ENCODE data around the gene PHACTR3. TPM values are rescaled to one million over a fixed set of nuclear protein-coding genes. Genes with fewer than 3 reads are reported as not detected.

The PHACTR3 gene
- total RNA-seq, 6 experiments from 2014 or later: 0.12 to 0.35 (median 0.23) TPM; not detected in 2

DNA sequence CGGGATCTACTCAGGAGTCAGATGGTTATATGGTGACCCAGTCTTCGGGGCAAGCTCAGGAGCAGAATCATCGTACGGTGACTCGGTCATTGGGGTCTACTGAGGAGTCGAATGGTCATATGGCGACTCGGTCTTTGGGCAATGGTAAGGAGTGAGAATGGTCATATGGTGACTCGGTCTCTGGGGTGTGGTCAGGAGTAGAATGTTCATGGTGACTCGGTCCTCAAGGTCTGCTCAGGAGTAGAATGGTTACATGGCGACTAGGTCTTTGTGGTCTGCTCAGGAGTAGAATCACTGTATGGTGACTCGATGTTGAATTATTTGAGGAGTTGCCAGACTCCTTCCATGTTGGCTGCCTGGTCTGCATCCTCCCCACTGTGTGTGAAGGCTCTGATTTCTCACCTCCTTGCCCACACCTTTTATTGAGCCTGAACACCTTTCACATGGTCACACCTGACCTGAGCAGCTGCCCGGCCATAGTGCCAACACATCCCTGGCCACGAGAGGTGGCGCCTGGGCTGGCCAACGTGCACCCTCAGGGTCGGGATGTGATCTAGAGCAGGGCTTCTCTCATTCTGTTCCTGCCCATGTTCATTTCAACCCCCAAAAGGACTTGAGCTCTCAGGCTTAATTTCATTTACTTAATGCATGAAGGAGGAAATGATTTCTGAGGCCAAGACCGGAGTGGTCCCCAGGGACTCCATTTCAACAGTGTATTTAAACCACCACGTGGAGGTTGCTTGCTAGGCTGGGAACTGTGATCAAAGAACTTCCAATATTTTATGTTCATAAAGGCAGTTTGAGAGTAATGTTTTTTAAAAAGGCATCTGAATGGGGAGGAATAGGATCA, 119.5 kb downstream of the PHACTR3 start:
- Histone ChIP-seq H3K27ac (no peak overlapping the region), H3K27me3 (no peaks in the 10 kb centered on the region), H3K36me3 (no peaks in the 10 kb centered on the region), H3K4me1 (no peaks in the 10 kb centered on the region), H3K4me3 (no peak overlapping the region), H3K9me3 (no peaks in the 10 kb centered on the region)
- TF ChIP-seq CTCF (IDR thresholded peaks at IDR 0.05): no peak
- ATAC-seq (no peak), DNase-seq (no peak)
- intact Hi-C loops (cut with DNase I): no loop called here
- WGBS (ENCODE audit: insufficient coverage, low coverage, low lambda C conversion rate, missing lambda C conversion rate): 63% methylated on average over 14 of the region's 19 CpGs

- H3K4me1 ChIP-seq: no peaks in the 10 kb centered on the region
- 32% methylated on average over 7 of the region's 10 CpGs for WGBS (ENCODE audit: insufficient coverage, low coverage, low lambda C conversion rate, missing lambda C conversion rate)
- intact Hi-C loops (cut with DNase I): no loop called here
- TF ChIP-seq POLR2A (IDR thresholded peaks at IDR 0.05): no peak
- TF ChIP-seq CTCF (IDR thresholded peaks at IDR 0.05): no peak
- H3K27ac ChIP-seq: no peak overlapping the region
- H3K4me3 ChIP-seq: no peak overlapping the region
- no peaks in the 10 kb centered on the region for H3K36me3 ChIP-seq
- DNase-seq: no peak
- no peak for ATAC-seq
- H3K9me3 ChIP-seq: no peaks in the 10 kb centered on the region
- H3K27me3 ChIP-seq: no peaks in the 10 kb centered on the region
These were observed 120.4 kb downstream of the PHACTR3 start for GRCh38 chr20:59724457-59725366.

GRCh38 chr20:59725476-59726280, 121.3 kb downstream of the PHACTR3 start:
- intact Hi-C loops (cut with DNase I): no loop called here
- TF ChIP-seq POLR2A (IDR thresholded peaks at IDR 0.05): no peak
- TF ChIP-seq CTCF (IDR thresholded peaks at IDR 0.05): no peak
- Histone ChIP-seq H3K27ac (no peak overlapping the region), H3K36me3 (no peaks in the 10 kb centered on the region), H3K9me3 (no peaks in the 10 kb centered on the region), H3K4me1 (no peaks in the 10 kb centered on the region), H3K27me3 (no peaks in the 10 kb centered on the region), H3K4me3 (no peak overlapping the region)
- ATAC-seq (peak in 1 of 4 donors; percentile 34), DNase-seq (no peak)
- 60% methylated on average over 2 of the region's 8 CpGs for WGBS (ENCODE audit: insufficient coverage, low coverage, low lambda C conversion rate, missing lambda C conversion rate)

DNA sequence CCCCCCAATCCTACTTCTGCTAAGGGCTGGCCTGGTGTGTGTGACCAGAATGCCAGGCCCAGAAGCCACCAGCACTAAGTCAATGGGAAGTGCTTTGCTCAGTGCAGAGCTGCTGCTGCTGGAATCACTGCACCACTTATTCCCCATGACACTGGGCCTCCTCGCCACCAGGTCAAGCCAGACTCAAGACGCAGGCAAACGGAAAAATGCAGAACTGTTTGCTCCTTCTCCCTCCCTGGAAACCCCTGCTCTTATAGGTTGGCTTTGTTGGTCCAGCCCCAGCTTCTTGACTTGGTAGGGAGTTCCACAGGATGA, 121.9 kb downstream of the PHACTR3 start:
- intact Hi-C loops (cut with DNase I): no loop called here
- ATAC-seq (no peak), DNase-seq (no peak)
- H3K4me1 ChIP-seq: no peaks in the 10 kb centered on the region
- WGBS (ENCODE audit: insufficient coverage, low coverage, low lambda C conversion rate, missing lambda C conversion rate): 83% methylated on average over 3 of the region's 3 CpGs
- H3K4me3 ChIP-seq: no peak overlapping the region
- no peak for TF ChIP-seq POLR2A (IDR thresholded peaks at IDR 0.05)
- no peak for TF ChIP-seq CTCF (IDR thresholded peaks at IDR 0.05)
- no peaks in the 10 kb centered on the region for H3K27me3 ChIP-seq
- no peaks in the 10 kb centered on the region for H3K9me3 ChIP-seq
- H3K27ac ChIP-seq: no peak overlapping the region
- H3K36me3 ChIP-seq: no peaks in the 10 kb centered on the region

Measured in right lobe of liver (tissue), 6 donors.